ENCODE data around the gene IL17RD.

DNA sequence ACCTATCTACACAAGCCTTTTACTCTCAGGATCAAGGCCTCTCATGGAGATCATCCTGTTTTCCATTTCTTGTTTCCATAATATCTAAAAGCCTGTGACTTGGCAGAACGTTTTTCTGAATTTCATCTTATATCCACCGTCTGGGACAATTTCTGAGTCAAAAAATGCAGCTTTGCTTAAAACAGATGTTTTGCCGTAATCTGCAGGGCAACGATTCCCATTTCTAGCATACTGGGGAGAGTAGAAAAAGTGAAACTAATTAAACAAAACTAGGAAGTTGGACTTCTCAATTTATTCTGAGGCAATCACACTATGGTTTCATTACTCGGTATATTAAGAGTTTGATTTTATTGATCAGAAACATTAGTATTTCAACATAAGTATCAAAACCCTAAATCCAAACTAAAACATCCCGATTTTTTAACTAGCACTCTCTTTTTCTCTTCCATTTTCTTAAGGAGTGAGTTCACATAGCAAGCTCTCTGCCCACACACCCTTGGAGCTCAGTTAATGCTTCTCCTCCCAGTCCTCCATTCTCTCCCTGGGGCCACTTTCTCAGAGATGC is 71.1 kb downstream of the IL17RD start:
- TF ChIP-seq, protein P1, sequence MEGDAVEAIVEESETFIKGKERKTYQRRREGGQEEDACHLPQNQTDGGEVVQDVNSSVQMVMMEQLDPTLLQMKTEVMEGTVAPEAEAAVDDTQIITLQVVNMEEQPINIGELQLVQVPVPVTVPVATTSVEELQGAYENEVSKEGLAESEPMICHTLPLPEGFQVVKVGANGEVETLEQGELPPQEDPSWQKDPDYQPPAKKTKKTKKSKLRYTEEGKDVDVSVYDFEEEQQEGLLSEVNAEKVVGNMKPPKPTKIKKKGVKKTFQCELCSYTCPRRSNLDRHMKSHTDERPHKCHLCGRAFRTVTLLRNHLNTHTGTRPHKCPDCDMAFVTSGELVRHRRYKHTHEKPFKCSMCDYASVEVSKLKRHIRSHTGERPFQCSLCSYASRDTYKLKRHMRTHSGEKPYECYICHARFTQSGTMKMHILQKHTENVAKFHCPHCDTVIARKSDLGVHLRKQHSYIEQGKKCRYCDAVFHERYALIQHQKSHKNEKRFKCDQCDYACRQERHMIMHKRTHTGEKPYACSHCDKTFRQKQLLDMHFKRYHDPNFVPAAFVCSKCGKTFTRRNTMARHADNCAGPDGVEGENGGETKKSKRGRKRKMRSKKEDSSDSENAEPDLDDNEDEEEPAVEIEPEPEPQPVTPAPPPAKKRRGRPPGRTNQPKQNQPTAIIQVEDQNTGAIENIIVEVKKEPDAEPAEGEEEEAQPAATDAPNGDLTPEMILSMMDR (IDR thresholded peaks at IDR 0.05), result no peak
- TF ChIP-seq POLR2A (IDR thresholded peaks at IDR 0.05), result no peak
- no peak for TF ChIP-seq POLR2AphosphoS5 (IDR thresholded peaks at IDR 0.05; ENCODE audit: insufficient read depth in 1 of 2, low read depth in 1 of 2)

Data from vagina (tissue), 2 donors.